Dedifferentiated amniotic fluid mesenchymal stem cell (primary cell): ENCODE data around the gene IGSF23.

ENCODE experiments used
- DNase-seq: peaks from one replicate; pipeline ENCODE4 v3.0.0-alpha.2; 2016; ENCODE audit errors: extremely low spot score

The IGSF23 gene, protein sequence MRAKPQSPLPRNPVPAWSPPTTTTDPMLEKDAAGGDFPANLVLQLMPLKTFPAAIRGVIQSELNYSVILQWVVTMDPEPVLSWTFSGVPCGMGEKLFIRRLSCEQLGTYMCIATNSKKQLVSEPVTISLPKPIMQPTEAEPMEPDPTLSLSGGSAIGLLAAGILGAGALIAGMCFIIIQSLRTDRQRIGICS

DNA sequence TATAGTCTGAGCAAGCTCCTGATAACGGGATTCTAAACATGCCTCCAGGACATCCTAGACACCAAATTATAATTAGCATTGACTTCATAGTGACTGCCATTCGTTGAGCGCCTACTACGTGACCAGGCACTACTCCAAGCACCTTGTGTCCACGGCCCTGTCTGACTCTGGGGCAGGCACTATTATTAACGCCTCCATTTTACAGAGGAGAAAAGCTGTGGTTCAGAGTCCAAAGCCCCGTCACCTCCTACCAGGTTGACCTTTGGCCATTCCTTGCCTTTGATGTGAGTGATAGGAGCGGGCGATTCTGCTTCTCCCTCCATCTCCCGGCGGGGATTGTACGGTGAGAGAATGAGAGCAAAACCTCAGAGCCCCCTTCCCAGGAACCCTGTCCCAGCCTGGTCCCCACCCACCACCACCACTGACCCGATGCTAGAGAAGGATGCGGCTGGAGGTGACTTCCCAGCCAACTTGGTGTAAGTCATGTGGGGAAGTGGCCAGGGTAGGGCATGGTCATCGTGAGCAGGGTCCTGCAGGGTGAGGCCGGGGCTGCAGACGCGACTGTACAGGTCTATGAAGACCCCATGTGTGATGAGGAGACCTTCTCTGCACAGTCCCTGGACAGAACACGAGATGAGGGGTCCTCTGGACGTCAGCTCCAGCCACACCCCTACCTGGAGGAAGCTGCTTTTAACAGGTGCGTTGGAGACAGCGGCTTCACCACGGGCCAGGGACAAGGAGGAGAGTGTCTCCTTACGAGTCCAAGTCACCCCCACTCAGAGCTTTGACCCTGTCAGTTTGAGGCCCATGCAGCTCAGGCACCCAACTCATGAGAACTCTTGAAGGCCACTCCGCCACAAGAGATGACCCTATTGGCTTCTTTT lies at the start of gene IGSF23:
Gene IGSF23, plus strand, starts transcription at position 269 of the 884 bp plus-strand sequence. Its CDS starts 83 bp downstream, at position 352.
- no peak for DNase-seq

DNA sequence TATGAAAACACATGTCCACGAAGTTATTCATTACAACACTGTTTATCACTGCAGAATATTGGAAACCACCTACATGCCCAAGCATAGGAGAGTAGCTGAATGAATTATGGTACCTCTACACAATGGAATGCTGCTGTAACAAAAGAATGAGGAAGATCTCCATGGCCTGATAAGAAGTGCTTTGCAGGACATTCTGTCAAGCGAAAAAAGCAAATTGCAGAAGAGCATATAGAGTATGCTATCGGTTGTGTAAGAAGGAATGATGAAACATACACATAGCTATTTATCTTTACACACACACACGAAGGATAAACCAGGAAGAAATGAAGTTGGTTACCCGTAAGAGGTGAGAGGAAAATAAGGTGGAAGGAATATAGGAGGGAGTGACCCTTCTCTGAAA lies 46.4 kb upstream of the IGSF23 start:
- no peak for DNase-seq

GRCh38 chr19:44567745-44568144 lies 45.6 kb upstream of the IGSF23 start:
- DNase-seq: no peak

DNA sequence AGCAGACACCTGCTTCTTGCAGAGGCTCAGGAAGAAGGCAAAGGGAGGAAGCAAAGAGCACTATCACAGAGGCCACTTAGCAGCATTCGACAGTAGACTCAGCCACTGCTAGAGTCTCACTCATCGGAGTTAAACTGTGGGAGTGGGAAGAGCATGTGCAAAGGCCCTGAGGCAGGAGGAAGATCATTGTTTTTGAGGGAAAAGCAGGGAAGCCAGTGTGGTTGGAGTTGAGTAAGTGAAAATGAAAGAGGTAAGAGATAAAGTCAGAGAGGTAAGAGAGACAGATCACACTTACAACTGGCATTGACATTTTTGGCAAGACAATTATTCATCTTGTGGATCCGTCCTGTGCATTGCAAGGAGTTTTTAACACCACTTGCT lies 42.8 kb upstream of the IGSF23 start:
- no peak for DNase-seq

- peak; percentile 90 for DNase-seq
These were observed 42.2 kb upstream of the IGSF23 start for GRCh38 chr19:44570984-44571684.

DNA sequence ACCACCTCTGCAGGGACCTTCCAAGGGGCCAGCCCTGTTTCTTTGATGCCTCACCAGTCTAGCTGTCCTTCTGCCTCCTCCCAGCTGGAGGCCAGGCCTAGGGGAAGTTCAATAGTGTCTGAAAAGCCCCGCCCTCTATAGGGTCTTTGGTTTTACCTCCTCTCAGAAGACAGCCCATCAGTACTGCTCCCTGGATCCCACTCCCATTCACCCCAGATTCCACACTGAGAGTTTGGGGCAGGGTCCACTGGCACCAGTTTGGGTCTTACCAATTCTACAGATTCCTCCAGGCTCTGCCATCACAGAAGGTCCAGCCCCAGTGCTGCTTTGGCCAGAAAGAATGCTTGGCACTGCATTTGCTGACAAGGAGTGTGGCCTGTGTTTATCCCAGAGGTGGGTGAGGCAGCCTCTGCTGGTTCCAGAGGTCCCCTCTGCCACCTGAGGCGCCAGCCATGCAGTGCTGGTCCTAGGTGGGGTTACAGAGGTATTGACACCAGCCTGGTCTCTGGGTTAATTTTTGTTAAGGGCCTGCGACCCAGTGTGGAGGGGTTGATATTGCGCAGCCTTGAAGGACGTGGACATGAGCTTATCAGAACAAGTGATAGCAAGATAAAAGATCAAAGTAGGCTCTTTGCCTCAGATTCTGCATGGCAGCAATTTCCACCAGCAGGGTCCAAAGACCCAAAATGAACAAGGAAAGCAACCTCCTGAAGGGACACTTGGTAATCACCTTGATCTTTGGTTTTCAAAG lies 41.4 kb upstream of the IGSF23 start:
- DNase-seq: no peak

- DNase-seq: no peak
These were observed 40.8 kb upstream of the IGSF23 start for GRCh38 chr19:44572581-44572900.

- no peak for DNase-seq
These were observed 40.2 kb upstream of the IGSF23 start for GRCh38 chr19:44573183-44573582.

GRCh38 chr19:44573627-44574026 lies 39.7 kb upstream of the IGSF23 start:
- no peak for DNase-seq

- DNase-seq: no peak
These were observed 39.0 kb upstream of the IGSF23 start for GRCh38 chr19:44574186-44574950.

- no peak for DNase-seq
These were observed 38.2 kb upstream of the IGSF23 start for GRCh38 chr19:44575116-44575700.

- no peak for DNase-seq
These were observed 36.4 kb upstream of the IGSF23 start for GRCh38 chr19:44576843-44577565.

GRCh38 chr19:44577566-44577874 lies 35.8 kb upstream of the IGSF23 start:
- DNase-seq: no peak

DNA sequence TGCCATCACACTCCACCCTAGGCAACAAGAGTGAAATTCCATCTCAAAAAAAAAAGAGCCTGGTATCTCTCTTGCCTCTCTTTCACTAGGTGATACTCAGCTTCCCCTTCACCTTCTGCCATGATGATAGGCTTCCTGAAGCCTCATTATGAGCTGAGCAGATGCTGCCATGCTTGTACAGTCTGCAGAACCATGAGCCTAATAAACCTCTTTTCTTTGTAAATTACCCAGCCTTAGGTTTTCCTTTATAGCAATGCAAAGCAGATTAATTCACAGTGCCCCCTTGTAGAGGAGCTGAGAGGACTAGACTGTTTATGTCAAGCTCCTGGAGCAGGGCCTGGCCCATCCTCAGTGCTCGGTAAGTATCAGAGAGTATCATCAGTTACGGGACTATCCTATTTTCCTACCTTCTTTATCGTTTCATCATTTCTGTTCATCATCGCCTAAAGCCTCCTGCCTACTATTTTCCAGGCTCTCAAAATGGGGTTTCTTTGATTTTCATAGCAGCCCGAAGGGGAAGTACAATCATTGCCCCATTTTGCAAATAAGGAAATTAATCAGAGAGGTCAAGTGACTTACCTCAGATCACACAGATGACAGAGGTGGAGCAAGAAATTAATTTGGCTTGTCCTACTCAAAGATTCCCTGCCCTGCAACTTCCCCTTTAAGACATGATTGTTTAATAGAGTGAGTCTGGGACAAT lies 33.5 kb upstream of the IGSF23 start:
- DNase-seq: no peak

GRCh38 chr19:44580366-44580895 lies 32.9 kb upstream of the IGSF23 start:
- no peak for DNase-seq

DNA sequence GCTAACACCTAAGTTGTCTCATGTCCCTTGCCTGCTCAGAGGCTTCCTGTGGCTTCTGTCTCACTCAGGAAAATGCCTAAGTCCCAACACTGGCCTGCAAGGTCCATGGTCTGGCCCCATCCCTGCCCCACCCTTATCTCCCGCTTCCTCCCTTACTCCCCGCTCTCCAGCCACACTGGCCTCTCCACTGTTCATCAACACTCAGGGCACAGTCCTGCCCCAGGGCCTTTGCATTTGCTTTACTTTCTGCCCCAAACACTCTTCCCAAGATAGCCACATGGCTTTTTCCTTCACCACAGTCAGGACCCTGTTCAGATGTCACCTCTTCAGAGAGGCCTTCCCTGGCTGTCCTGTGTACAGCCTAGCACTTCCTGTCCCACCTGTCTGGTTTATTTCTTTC lies 32.1 kb upstream of the IGSF23 start:
- DNase-seq: no peak

DNA sequence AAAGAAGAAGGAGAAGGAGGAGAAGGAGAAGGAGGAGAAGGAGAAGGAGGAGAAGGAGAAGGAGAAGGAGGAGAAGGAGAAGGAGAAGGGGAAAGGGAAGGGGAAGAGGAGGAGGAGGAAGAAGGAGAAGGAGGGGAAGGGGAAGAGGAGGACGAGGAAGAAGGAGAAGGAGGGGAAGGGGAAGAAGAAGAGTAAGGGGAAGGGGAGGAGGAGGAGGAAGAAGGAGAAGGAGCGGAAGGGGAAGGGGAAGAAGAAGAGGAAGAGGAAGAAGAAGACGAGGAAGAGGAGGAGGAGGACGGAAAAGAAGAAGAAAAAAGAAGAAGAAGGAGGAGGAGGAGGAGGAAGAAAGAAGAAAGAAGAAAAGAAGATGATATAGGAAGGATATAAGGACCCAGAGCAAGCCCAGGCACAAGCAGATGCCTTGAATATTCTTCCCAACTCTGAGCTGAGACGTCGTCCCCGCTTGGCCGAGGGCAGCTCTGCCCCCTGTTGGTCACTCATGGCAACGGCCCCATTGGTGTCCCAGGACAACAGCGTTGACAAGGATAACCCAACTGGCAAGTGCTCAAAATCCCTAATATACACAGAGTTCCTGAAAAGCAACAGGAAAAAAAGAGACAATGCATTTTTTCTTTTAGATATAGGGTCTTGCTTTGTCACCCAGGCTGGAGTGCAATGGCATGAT lies 30.6 kb upstream of the IGSF23 start:
- DNase-seq: no peak

DNA sequence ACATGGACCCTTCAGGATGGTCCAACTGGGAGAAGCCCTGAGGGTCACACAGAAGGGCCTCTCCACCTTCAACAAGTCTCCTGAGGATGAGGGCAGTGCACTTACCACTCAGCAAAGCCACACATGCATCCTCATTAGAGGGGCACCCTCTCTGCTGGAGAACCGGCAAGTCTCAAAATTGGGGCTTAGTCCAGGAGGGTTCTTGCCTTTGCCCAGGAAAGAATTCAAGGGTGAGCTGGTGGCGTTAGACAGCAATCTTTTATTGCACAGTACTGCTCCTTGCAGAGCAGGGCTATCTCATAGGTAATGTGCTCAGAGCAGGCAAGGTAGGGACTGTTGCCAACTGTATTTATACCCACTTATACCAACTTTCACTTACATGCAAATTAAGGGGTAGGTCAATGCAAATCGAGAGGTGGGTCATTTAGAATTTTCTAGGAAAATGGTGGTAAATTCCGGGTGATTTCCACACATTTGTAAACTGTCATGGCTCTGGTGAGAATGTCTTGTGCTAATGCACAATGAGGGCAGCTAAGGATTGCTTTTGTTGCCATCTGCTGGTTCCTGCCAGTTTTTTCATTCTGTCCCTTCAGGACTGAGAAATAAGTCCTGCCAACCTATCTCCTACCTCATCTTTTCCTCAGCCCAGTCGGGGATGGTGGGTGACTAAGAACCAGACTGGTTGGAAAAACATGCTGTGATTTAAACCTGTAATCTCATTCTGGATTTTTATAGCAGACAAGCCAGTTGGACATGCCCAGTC lies 27.8 kb upstream of the IGSF23 start:
- peak; percentile 32 for DNase-seq
